ENCODE measurements around the gene HSPH1.

DNA sequence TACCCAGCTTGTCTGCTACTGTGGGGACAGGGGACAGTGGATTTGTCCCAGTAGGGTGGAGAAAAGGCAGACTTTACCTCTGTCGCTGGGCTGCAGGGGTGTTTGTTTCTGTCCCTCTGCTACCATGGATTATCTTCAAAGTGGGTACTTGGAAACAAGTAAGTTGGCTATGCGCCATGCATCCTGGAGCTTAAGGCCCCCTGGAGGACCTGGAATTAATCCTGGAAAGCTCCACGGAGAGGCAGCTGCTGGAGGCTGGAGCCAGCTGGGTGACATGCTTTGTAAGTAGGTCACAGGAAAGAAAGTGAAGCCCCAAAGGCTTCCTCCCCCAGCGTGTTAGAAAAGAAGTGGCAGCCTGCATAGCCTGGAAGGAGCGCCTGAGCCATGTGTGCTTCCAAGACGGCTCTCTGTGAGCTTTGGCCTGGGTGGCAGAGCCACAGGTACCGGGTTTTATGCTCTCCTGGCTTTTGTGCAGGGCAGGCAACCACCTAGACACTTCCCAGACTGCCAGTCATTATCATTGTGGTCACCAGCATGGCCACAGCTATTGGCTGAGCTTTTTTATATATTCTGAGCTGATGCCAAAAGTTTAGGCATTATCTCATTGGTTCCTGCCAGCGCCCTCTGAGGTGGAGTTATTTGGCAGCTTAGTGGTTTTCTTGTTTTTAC lies 47.6 kb upstream of the HSPH1 start:
- TF ChIP-seq EGR1 (IDR thresholded peaks at IDR 0.05; ENCODE audit: borderline replicate concordance, low read depth, low read length) (no peak), POLR2A (IDR thresholded peaks at IDR 0.05; ENCODE audit: control extremely low read depth in 1 of 2, low read depth in 2 of 2, low read length in 2 of 2) (no peak), YY1 (IDR thresholded peaks at IDR 0.05; ENCODE audit: low read depth, low read length) (no peak), RBBP5 (IDR thresholded peaks at IDR 0.05; ENCODE audit: borderline replicate concordance, low read depth, low read length) (no peak), CBX5 (IDR thresholded peaks at IDR 0.05; ENCODE audit: low read depth, low read length) (no peak), ATF3 (IDR thresholded peaks at IDR 0.05; ENCODE audit: insufficient read depth, low read depth, low read length) (no peak), RFX5 (IDR thresholded peaks at IDR 0.05; ENCODE audit: borderline replicate concordance, low read depth, low read length) (no peak), TAF1 (IDR thresholded peaks at IDR 0.05; ENCODE audit: low read depth, low read length) (no peak), POLR2AphosphoS5 (IDR thresholded peaks at IDR 0.05; ENCODE audit: low read depth, low read length) (no peak), GABPA (IDR thresholded peaks at IDR 0.05; ENCODE audit: borderline replicate concordance, insufficient read depth, low read length) (no peak), KDM1A (IDR thresholded peaks at IDR 0.05; ENCODE audit: borderline replicate concordance, low read length) (no peak), EZH2 (IDR thresholded peaks at IDR 0.05; ENCODE audit: low read depth, low read length, severe bottlenecking) (no peak)
- TF ChIP-seq, protein P1, sequence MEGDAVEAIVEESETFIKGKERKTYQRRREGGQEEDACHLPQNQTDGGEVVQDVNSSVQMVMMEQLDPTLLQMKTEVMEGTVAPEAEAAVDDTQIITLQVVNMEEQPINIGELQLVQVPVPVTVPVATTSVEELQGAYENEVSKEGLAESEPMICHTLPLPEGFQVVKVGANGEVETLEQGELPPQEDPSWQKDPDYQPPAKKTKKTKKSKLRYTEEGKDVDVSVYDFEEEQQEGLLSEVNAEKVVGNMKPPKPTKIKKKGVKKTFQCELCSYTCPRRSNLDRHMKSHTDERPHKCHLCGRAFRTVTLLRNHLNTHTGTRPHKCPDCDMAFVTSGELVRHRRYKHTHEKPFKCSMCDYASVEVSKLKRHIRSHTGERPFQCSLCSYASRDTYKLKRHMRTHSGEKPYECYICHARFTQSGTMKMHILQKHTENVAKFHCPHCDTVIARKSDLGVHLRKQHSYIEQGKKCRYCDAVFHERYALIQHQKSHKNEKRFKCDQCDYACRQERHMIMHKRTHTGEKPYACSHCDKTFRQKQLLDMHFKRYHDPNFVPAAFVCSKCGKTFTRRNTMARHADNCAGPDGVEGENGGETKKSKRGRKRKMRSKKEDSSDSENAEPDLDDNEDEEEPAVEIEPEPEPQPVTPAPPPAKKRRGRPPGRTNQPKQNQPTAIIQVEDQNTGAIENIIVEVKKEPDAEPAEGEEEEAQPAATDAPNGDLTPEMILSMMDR (IDR thresholded peaks at IDR 0.05; ENCODE audit: control extremely low read depth in 1 of 3, insufficient read depth in 1 of 3, low read depth in 1 of 3, low read length in 3 of 3), result no peak
- TF ChIP-seq, protein P2, sequence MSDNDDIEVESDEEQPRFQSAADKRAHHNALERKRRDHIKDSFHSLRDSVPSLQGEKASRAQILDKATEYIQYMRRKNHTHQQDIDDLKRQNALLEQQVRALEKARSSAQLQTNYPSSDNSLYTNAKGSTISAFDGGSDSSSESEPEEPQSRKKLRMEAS (IDR thresholded peaks at IDR 0.05), result no peak

Data from H1 (cell line).